Right renal cortex interstitium (tissue), 3 donors: Measurements from ENCODE around the gene SMARCD2. TPM values are rescaled to one million over a fixed set of nuclear protein-coding genes. Genes with fewer than 3 reads are reported as not detected.

ENCODE experiments used
- DNase-seq, 3 donors: peaks; one replicate each; pipeline ENCODE4 v3.0.0-alpha.2; 2013; ENCODE audit warnings: low read depth in 3 of 3, low spot score in 2 of 3
- polyA plus RNA-seq, 3 donors: library from polyadenylated mRNA; unstranded; fragments of 120-200 nt; gene quantifications; one replicate each; pipeline ENCODE4 v1.2.1, GENCODE V29; 2013; ENCODE audit not compliant: insufficient read length in 3 of 3

SMARCD2 gene
- polyA plus RNA-seq, 3 donors = 52.7 to 56.1 (median 53.4) TPM

DNA sequence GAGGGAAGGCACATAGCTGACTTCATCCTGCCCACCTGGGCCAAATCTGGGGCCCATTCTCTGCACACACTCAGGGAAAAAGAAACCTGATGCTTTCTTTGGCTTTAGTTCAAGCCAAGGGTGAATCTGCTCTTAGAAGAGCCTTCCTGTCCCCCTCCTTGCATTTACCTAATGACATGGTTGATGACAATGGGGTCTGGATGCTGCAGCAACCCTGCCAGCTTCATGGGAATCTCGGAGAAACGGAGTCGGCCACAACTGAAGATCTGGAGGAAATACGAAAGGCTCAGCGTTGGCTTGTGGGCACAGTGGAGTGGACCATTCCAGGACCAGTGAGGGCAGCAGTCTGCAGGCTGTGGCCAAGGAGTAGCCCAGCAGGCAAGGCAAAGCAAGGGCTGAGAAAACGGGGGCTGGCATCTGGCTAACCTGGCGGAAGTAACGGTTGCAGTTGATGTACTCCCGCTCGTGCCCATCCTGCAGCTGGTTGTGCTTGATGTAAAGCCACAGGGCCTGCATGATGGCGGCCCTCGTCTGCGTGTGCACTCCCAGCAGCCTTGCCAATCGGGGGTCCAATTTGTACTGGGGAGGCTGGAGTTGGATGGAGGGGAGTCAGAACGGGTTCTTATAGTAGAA, 8.6 kb downstream of the SMARCD2 start:
- DNase-seq = no peak

DNA sequence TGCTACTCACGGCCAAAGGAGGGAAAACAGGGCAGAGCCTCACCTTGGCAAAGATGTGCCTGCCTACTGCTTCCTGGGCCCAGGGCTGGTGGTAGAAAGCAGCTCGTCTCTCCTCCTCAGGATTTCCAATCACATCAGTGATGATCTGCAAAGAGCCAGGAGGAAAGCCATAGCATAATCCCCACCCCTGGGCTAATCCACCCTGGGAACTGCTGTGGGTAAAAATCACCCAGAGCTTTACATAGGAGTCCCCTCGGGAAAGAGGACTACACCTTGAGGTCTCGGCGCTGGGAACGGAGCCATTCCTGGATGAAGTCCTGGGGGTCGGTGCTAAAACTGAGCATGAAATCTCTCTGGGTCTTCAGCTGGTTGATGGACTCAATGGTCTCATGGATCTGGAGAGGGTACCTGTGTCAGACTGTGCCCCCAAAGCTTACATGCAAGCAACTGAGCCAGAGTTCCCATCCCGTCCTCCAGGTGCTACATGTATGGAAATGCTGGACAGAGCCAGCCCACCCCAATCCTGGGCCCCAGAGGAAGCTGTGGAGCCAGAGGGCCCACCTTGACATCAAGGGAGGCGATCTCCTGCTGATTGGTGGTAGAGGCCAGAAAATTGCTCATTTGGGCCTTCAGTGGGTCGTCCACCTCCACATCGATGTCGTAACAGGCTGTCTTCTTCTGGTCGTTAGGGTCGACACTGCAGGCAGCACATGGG, 9.3 kb downstream of the SMARCD2 start:
- no peak for DNase-seq

DNA sequence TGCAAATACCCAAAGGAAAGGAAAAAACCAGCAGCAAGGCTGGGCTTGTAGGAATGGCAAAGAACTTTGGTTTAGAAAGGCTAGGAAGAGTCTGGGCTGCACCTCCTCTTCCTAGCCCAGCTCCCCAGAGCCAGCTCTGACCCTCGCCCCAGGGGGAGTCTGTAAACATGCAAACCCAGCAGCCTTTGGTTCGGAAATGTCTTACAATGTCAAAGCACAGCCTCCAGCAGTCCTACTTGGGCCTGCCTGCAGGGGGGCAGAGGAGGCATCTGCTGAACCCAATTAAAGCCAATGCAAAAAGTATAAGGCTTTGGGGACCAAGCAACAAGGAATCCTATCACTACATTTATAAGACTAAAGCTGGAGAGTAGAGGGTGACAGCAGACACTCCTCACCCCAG, 10.0 kb downstream of the SMARCD2 start:
- DNase-seq = no peak

DNA sequence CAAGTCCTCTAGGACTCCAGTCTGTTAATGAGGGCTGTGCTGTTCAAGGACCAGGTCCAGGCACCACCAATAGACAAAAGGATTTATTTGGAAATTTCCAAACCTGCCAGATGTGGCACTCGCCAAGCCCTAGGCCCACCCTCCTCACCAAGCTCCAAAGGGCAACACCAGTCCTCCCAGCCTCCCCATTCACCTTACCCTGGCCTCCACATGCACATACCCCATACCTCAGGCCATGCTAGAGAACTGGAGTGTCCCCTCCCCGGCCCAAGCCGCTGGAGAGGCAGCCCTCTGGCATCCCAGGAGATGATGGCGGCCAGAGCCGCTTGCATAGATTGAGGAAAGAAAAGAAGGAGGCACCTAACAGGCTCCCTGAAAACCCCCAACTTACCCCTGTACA, 10.5 kb downstream of the SMARCD2 start:
- no peak for DNase-seq

DNA sequence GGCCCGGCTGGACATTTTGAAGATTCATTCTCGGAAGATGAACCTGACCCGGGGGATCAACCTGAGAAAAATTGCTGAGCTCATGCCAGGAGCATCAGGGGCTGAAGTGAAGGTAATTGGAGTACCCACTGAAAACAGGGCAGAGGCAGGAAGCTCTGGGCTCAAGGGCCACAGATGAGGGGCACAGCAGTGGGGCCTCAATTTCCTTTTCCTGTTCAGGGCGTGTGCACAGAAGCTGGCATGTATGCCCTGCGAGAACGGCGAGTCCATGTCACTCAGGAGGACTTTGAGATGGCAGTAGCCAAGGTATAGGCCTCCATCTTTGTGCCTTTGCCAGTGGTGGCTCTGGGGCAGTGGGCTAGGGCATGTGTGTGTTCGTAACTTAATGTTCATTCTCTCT, 11.0 kb downstream of the SMARCD2 start:
- no peak for DNase-seq

DNA sequence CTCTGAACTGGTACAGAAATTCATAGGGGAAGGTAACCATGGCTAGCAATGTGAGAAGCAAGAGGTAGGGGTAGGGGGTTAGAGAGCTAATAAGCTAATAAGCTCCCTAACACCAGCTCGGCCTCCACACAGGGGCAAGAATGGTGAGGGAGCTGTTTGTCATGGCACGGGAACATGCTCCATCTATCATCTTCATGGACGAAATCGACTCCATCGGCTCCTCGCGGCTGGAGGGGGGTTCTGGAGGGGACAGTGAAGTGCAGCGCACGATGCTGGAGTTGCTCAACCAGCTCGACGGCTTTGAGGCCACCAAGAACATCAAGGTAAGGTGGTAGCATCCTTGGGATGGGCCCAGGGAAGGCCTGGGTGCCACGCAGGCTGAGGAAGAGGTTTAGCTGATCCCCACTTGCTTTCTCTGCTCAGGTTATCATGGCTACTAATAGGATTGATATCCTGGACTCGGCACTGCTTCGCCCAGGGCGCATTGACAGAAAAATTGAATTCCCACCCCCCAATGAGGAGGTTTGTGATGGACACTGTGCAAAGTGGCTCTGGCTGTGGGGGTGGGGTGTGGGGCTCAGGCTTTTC, 11.5 kb downstream of the SMARCD2 start:
- DNase-seq = no peak

DNA sequence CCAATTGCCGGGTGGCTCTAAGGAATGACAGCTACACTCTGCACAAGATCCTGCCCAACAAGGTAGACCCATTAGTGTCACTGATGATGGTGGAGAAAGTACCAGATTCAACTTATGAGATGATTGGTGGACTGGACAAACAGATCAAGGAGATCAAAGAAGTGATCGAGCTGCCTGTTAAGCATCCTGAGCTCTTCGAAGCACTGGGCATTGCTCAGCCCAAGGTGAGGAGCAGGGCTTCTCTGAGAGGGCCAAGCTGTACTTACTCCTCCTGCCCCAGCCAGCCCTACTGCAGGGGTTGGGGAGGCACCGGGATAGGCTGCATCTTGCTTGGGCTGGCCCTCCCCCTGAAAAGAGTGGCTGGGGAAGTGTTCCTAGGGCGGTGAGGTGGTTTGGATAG, 12.2 kb downstream of the SMARCD2 start:
- DNase-seq = no peak

DNA sequence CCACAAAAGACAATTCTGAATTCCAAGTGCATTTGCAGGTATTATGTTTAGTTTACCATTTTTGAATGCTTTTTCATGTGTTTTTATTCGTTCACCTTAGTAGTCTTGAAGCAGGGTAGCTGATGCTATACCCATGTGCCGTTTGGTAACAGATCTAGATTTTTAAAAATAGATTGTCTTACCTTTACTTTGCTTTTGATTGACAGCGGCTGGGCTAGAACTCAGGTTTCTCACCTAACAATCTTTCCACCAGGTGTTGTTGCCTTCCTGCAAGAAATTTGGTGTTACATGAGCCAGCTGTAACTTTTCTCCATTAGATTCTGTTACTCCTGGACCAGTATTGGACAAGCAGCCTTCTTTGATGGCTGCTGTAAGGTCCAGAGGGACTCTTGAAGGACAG, 13.5 kb downstream of the SMARCD2 start:
- DNase-seq = no peak

DNA sequence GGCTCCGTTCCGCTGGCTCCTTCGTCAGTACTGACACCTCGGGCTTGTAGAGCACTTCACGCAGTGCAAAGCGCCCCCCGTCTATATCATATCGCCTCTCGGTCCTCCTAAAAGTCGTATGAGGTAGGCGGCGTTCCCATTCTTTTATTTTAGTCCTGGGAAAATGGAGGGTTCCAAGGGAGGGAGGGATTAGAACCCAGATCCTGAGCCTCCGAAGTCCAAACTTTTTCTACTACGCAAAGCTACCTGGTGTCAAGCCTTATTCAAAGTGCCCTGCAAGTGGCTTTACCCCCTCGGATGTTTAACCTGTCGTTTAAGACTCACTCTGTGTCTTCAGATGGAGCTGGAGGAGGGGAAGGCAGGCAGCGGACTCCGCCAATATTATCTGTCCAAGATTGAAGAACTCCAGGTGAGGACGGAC, 14.7 kb downstream of the SMARCD2 start:
- DNase-seq = no peak

DNA sequence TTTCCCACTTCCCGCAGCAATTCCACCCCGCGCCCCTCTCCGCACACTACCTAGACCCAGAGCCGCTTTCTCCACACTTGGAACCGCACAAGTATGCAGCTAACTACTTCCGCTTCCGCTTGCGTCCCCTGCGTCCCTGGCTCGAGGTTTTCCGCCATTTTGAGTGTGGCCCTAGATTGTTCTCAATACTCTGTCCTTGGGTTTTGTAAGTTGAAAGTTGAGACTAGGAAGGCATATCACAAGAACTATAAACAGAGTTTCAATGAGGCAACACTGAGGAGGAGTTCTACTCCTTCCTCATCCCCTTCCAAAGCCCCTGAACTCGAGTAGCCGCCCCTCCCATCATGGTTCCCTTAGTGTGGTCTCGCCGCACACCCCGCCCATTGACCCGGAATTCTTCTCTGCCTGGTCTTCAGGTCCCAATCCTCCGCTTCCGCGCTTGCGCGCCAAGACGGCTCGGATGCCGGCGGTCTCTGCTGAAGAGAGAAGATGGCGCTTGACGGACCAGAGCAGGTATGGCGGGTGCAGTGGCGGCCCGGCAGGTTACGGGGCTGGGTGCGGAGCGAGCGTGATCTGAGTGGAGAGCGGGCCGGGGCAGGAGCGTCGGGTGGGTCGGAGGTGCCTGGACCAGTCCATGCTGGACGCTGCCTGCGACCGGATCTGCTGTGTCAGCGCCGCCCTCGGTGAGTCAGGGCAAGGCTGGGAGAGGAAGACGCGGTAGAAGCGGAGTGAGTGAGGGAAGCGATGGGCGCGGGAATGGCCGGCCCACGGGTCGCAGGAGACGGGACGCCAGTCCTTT, 15.3 kb downstream of the SMARCD2 start, which contains the start of the genes FTSJ3 and PSMC5:
Gene FTSJ3, minus strand, starts transcription at position 662 of the 799 bp plus-strand sequence. CDS start 761 bp downstream, outside the sequence.
Gene PSMC5, plus strand, starts transcription at position 430 of the 799 bp plus-strand sequence. Its CDS starts 60 bp downstream, at position 490.
- peak; percentile 95 to 97 (median 96) for DNase-seq

DNA sequence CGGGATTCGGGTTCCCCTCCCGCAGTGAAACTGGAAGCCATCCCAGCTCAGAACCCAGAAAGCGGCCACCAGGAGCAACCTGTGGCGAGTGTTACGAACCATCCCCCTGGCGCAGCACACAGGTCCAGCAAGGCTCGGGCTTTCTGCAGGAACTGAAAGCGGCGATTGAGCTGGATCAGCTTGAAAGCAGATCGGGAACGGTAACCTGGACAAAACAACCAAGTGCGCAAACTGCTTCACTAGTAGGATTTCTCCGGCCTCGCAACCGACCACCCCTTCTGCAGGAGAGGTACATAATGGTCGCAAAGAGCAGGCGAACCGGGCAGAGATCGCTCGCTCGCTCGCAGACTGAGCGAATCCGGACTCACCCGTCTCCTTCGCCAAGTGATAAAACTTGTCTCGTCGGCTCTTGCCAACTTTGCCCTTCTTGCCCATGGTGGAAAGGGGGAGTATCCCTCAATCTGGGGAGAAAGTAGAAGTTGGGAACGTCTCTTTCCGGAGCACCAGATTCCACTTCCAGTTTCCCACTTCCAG, 15.9 kb downstream of the SMARCD2 start:
- DNase-seq = no peak

DNA sequence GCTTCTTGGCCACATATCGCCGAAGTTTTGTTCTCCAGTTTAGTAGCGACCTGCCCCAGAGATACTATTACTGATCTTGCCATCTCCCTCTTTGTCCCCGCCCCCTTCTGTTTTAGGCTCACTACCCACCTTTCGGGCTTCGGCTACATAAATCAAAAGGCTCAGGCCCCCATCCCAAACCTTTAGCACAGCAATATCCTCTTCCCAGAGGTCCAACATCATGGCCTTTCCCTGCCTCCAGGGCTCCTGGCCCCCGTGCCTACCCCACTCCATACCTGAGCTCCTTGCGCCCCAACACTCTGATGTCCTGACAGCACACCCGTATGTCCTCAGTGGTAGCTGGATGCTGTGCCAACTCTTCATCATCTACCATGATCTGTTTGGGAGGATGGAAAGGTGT, 18.1 kb downstream of the SMARCD2 start:
- no peak for DNase-seq

DNA sequence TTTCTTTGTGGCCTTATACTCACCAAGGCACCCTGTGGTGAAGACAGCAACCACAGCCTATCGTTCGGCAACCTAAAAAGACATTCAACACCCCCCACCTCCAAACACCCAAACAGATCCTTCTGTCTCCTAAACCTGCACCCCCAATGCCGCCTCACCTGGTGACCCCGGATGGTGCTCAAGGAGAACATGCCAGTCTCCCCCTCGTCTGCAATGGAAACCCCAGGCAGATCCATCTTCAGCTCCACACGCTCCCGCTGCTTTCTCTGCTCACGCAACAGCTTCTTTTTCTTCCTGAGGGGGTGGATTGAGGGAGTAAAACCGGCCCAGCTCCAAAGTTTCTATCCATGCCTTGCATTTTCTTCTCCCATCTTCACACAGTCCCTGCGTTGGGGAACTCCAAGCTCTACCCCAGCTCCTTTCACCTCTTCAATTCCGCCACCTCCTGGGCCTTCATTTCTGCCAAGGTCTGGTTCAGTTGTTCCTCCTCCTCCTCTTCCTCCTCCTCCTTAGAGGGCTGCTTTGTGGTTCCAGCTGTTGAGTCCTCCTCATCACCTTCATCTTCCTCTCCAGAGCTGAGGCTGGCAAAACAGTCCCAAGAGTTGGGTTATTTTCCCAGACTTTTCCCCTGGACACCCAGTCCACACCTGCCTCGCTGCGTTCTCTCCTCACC, 18.7 kb downstream of the SMARCD2 start:
- no peak for DNase-seq

DNA sequence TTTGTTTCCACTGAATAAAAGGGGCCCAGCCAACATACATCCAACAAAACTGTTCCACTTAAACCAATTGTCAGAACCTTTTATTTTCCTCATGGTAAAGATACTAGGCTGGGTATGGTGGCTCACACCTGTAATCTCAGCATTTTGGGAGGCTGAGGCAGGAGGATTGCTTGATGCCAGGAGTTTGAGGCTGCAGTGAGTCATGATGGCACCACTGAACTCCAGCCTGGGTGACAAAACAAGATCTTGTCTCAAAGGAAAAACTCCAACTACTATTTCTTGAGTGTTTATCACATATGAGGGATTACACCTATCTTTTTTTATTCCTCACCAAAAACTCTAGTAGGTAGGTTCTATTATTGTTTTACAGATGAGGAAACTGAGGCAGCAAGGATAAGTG, 19.9 kb downstream of the SMARCD2 start:
- no peak for DNase-seq

DNA sequence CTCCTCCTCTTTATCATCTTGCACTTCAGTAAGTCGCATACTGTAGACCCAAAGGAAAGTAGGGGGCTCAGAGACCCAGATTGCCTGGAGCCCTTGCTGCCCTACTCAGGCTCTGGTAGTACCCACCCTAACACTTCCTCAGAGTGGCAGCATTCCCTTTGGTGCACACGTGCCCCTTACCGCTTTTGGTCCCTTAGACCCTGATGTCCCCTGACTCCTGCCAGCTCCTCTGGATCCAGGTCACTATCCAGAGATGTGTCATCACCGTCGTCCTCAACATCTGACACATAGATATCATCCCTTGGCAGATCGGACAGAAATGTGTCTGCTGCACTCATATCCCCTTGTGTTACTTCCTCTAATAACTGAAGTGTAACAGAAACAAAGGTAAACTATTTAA, 20.7 kb downstream of the SMARCD2 start:
- no peak for DNase-seq

DNA sequence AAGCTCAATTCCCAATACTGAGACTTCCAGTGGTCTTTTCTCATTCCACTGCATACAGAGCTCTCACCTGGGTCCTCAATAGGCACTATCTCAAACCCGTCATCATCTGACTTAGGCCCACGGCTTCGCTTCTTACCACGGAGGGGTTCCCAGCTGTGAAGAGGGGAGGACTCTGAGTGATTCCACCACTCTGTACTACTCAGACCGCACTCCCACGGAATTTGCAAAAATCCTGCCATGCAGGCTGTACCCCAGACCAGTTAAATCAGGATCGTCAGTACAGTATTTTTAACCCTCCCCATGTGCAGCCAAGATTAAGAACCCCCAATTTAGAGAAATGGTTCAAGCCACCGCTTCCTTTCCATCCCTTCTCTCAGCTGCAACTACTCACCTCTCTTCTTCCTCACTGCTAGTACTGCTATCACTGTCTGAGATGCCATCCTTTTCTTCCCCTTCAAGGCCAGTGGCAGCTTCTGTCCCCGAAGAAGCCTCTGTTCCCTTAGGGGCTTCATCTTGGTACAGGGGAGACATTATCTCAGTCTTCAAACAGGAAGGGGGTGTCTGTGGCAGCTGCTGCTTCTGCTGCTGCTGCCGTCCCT, 21.4 kb downstream of the SMARCD2 start:
- no peak for DNase-seq

DNA sequence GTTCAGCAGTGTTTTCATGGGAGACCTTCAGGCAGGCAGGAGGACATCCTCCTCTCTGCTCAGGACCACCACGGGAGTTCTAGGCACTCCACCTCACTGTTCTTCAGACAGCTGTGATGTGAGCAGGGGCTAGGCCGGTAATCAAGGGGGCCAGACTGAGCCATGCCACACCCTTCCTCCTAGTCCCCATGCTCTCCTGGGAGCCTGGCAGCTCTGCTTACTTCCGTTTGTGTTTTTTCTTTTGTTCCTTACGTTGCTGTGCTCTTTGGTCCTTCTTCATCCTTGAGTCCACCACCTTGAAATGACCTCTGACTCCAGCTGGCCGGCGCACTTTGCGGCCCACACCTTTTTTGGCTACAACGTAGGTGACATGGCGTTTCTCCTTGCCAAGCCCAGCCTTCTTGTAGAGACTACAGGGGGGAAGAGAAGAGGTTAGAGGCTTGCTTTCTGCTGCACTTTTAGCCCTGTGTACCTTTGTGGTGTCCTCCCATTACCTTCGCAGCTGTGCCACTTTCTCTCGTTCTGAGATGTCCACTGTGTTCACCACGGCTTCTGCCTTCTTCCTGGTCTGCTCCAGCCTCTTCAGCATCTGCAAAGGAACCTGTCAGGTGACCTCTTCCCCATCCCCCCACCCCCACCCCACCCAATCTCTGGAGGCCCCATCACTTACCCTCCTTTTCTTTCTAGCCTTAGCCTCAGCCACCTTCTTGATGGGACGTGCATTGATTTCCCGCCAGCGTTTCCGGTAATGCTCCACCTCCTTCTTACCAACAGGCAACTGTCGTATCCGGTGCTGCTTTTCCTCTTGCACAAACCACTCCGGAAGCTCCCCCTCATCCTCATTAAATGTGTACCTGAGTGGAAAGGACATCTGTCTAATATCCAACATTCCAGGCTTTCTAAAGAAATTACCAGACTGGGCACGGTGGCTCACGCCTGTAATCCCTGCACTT, 22.6 kb downstream of the SMARCD2 start:
- no peak for DNase-seq

DNA sequence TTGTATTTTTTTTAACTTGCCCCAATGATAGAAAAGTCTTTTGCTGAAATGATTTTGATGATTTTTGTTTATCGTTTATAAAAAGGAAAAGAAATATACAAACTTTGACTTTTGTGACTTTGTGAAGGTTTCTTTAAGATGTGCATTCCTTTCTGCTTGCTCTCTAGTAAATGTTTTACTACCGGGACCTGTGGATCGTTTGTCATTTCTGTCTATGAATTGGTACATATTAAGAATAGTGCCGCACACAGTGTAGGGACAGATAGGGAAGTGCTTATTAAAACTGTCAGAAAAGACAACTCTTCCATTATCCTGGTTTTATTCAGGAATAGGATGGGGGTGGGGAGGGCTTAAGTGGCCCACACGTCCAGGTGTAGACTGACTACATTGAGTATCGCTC, 23.4 kb downstream of the SMARCD2 start:
- DNase-seq = no peak
